BJ (cell line): ENCODE results near the gene COL1A2. TPM values are rescaled to one million over a fixed set of nuclear protein-coding genes. Genes with fewer than 3 reads are reported as not detected.

Experiments
- CTCF ChIA-PET: fragments of 350-600 bp; formaldehyde crosslinking; extraction: SDS; loops from one replicate; lab custom pipeline; 2021; ENCODE audit warnings: antibody characterized with exemption, inconsistent platforms; lab: Yijun Ruan, JAX
- POLR2A ChIA-PET: fragments of 300-600 bp; sonication (Branson Sonifier 250); formaldehyde crosslinking; extraction: SDS; loops from one replicate; lab custom pipeline; 2021; ENCODE audit warnings: antibody characterized with exemption; lab: Charles Lee
- DNase-seq: peaks from one replicate; pipeline ENCODE4 v3.0.0-alpha.2; 2011; ENCODE audit warnings: low read depth
- H3K27me3 ChIP-seq: 2 replicates; pipeline ENCODE4 v1.6.0; 2011; ENCODE audit warnings: low read length; ENCODE audit not compliant: control insufficient read depth, insufficient read depth
- H3K36me3 ChIP-seq: 2 replicates; pipeline ENCODE4 v1.5.1; 2011; ENCODE audit warnings: low read length; ENCODE audit not compliant: control insufficient read depth, insufficient read depth
- H3K4me3 ChIP-seq: 2 replicates; pipeline ENCODE4 v1.5.1; 2011; ENCODE audit warnings: low read depth, mild to moderate bottlenecking, control low read depth, low read length
- CTCF ChIP-seq: IDR thresholded peaks from 2 replicates; pipeline ENCODE4 v1.5.1; 2011; ENCODE audit warnings: low read depth, mild to moderate bottlenecking, control low read depth, inconsistent platforms, low read length, moderate library complexity; ENCODE audit not compliant: insufficient read depth
- polyA plus RNA-seq: library from polyadenylated mRNA; depleted of rRNA; stranded (reverse); fragments of >200 nt; gene quantifications from 2 replicates; pipeline ENCODE4 v1.2.3, GENCODE V29; 2011

Gene COL1A2
- polyA plus RNA-seq, 1 experiment, result 8,996 TPM

- ChIA-PET POLR2A (no interaction called here), CTCF (interaction anchor here (1.0 to 4.1 kb wide), 6 partner anchors 9 to 62 kb away, joined by 3 to 14 read pairs (median 5); partner anchors contain the start of gene COL1A2)
- no peak overlapping the region for H3K4me3 ChIP-seq
- TF ChIP-seq CTCF, result no peak
- H3K27me3 ChIP-seq, result no peaks in the 10 kb centered on the region
- no peaks in the 10 kb centered on the region for H3K36me3 ChIP-seq
- no peak for DNase-seq
These were observed 43.0 kb upstream of the COL1A2 start for GRCh38 chr7:94351703-94352102.

GRCh38 chr7:94352887-94353286, 41.8 kb upstream of the COL1A2 start:
- ChIA-PET POLR2A (no interaction called here), CTCF (interaction anchor here (1.0 to 1.2 kb wide), 2 partner anchors 10 to 11 kb away, joined by 3 read pairs; no protein-coding TSS in a partner anchor)
- no peak for DNase-seq
- TF ChIP-seq CTCF, result no peak
- Histone ChIP-seq H3K27me3 (no peaks in the 10 kb centered on the region), H3K36me3 (no peaks in the 10 kb centered on the region), H3K4me3 (no peak overlapping the region)

- ChIA-PET CTCF (interaction anchor here (1.2 kb wide), 1 partner anchor 53 kb away, joined by 3 read pairs; no protein-coding TSS in a partner anchor), POLR2A (no interaction called here)
- no peak for TF ChIP-seq CTCF
- H3K36me3 ChIP-seq, result no peaks in the 10 kb centered on the region
- no peak for DNase-seq
- no peaks in the 10 kb centered on the region for H3K27me3 ChIP-seq
- H3K4me3 ChIP-seq, result no peak overlapping the region
These were observed 39.7 kb upstream of the COL1A2 start for GRCh38 chr7:94354953-94355352.

GRCh38 chr7:94355454-94355853, 39.2 kb upstream of the COL1A2 start:
- H3K36me3 ChIP-seq, result no peaks in the 10 kb centered on the region
- H3K27me3 ChIP-seq, result no peaks in the 10 kb centered on the region
- no peak overlapping the region for H3K4me3 ChIP-seq
- POLR2A ChIA-PET, result no interaction called here
- peak; percentile 31 for DNase-seq
- CTCF ChIA-PET, result interaction anchor here (0.6 kb wide), 1 partner anchor 269 kb away, joined by 3 read pairs; no protein-coding TSS in a partner anchor
- TF ChIP-seq CTCF, result no peak

GRCh38 chr7:94357076-94357475, 37.6 kb upstream of the COL1A2 start:
- H3K36me3 ChIP-seq, result no peaks in the 10 kb centered on the region
- POLR2A ChIA-PET, result interaction anchor here (1.1 kb wide), 1 partner anchor 11 kb away, joined by 3 read pairs; no protein-coding TSS in a partner anchor
- no peak for DNase-seq
- CTCF ChIA-PET, result no interaction called here
- TF ChIP-seq CTCF, result no peak
- no peaks in the 10 kb centered on the region for H3K27me3 ChIP-seq
- no peak overlapping the region for H3K4me3 ChIP-seq
